Limb (tissue), 2 donors: Measurements from ENCODE around the gene GRIN3B.

Experiments
- DNase-seq, 2 donors: peaks; one replicate each; pipeline ENCODE4 v3.0.0-alpha.2; 2016; ENCODE audit errors: extremely low spot score in 2 of 2

The GRIN3B gene

GRCh38 chr19:1006711-1007398 is 6.6 kb downstream of the GRIN3B start:
- DNase-seq, result no peak

- DNase-seq, result no peak
Measured at GRCh38 chr19:1007399-1008251, 7.4 kb downstream of the GRIN3B start.

- DNase-seq, result no peak
Measured at GRCh38 chr19:1008268-1009040, 8.2 kb downstream of the GRIN3B start.

GRCh38 chr19:1009041-1009980 is 9.1 kb downstream of the GRIN3B start:
- DNase-seq, result no peak

- DNase-seq, result no peak
Measured at GRCh38 chr19:1009981-1010538, 9.8 kb downstream of the GRIN3B start.

- no peak for DNase-seq
Measured at GRCh38 chr19:1010586-1011510, 10.6 kb downstream of the GRIN3B start.

GRCh38 chr19:1011831-1012333 is 11.7 kb downstream of the GRIN3B start:
- no peak for DNase-seq

- DNase-seq, result no peak
Measured at GRCh38 chr19:1012334-1012733, 12.1 kb downstream of the GRIN3B start.

GRCh38 chr19:1013218-1013617 is 13.0 kb downstream of the GRIN3B start:
- DNase-seq, result no peak

- DNase-seq, result no peak
Measured at GRCh38 chr19:1014161-1015060, 14.2 kb downstream of the GRIN3B start.

GRCh38 chr19:1015061-1015781 is 15.0 kb downstream of the GRIN3B start:
- DNase-seq, result no peak

GRCh38 chr19:1015782-1016646 is 15.8 kb downstream of the GRIN3B start:
- DNase-seq, result no peak

GRCh38 chr19:1016647-1017114 is 16.5 kb downstream of the GRIN3B start:
- DNase-seq, result no peak

- DNase-seq, result no peak
Measured at GRCh38 chr19:1017115-1017905, 17.1 kb downstream of the GRIN3B start.

GRCh38 chr19:1017906-1018305 is 17.7 kb downstream of the GRIN3B start:
- DNase-seq, result no peak

GRCh38 chr19:1018393-1018792 is 18.2 kb downstream of the GRIN3B start:
- no peak for DNase-seq
